Stimulated activated CD8-positive, alpha-beta memory T cell treated with anti-CD3 and anti-CD28 coated beads, Interleukin-2, amount 100 ng/mL, for 1 hour (primary cell): ENCODE results near the gene CPNE9.
"Not testable (repeated sequence)": the region's sequence is repeated elsewhere in the genome, so short reads cannot be mapped to it uniquely, and the experiment has no call there.

Source experiments
- DNase-seq, 2 donors: peaks; one replicate each; pipeline ENCODE4 v3.0.0-alpha.2; 2020; ENCODE audit warnings: low read depth in 2 of 2

Gene CPNE9

GRCh38 chr3:9746330-9746729, 42.7 kb downstream of the CPNE9 start:
- no peak for DNase-seq

GRCh38 chr3:9747267-9747666, 43.6 kb downstream of the CPNE9 start:
- DNase-seq: no peak

GRCh38 chr3:9748031-9748430, 44.4 kb downstream of the CPNE9 start:
- DNase-seq: no peak

GRCh38 chr3:9749296-9749644, 45.6 kb downstream of the CPNE9 start:
- DNase-seq: no peak

- peak; percentile 84 to 91 for DNase-seq
Observed at GRCh38 chr3:9749645-9750555, 46.3 kb downstream of the CPNE9 start, which contains the start of gene OGG1. TSS of gene OGG1 (plus strand) at chr3:9749952. CDS start at chr3:9750287, 335 bp downstream.

GRCh38 chr3:9750556-9751411, 47.2 kb downstream of the CPNE9 start:
- no peak for DNase-seq

- DNase-seq: no peak
Observed at GRCh38 chr3:9754678-9755077, 51.0 kb downstream of the CPNE9 start.

DNA sequence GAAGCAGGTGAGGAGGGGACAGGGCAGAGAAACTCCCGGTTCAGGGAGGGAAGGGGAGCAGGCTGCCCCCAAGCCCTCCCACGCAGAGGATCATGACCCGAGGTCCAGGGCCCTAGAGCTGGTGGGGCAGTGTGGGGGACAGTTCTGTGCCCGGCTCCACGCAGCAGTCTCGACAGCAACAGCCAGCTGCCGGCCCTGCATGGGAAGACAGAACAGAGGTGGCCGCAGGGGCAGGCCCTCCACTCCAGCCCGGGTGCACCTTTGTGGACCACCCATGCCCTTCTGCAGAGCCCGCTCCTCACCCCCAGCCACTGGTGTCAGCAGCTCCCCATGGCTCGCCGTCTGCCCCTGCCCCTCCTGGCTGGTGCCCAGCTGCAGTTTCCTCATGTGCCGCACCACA, 53.8 kb downstream of the CPNE9 start:
- DNase-seq: no peak

- DNase-seq: no peak
Observed at GRCh38 chr3:9760779-9761505, 57.3 kb downstream of the CPNE9 start.

GRCh38 chr3:9761919-9762318, 58.3 kb downstream of the CPNE9 start:
- no peak for DNase-seq

- no peak for DNase-seq
Observed at GRCh38 chr3:9762871-9763270, 59.2 kb downstream of the CPNE9 start.

GRCh38 chr3:9765865-9766264, 62.2 kb downstream of the CPNE9 start:
- no peak for DNase-seq

DNA sequence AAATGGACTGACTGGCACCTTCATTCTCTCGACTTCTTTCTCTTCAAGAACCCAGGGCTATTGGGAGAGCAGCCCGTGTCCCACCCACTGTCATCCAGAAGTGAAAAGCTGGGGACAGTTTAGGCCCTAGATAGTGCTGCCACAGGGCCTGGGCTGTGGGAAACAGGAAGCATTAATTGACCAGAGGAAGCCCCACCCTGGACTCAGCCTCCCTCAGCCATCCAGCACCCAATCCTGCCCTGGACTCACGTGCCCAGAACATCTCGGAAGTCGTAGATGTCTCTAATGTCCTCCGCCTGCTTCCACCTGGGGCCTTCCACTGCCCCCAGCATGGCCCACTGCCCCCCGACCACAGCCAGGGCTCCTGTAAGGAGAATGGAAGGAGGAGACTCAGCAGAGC, 63.8 kb downstream of the CPNE9 start:
- DNase-seq: no peak

DNA sequence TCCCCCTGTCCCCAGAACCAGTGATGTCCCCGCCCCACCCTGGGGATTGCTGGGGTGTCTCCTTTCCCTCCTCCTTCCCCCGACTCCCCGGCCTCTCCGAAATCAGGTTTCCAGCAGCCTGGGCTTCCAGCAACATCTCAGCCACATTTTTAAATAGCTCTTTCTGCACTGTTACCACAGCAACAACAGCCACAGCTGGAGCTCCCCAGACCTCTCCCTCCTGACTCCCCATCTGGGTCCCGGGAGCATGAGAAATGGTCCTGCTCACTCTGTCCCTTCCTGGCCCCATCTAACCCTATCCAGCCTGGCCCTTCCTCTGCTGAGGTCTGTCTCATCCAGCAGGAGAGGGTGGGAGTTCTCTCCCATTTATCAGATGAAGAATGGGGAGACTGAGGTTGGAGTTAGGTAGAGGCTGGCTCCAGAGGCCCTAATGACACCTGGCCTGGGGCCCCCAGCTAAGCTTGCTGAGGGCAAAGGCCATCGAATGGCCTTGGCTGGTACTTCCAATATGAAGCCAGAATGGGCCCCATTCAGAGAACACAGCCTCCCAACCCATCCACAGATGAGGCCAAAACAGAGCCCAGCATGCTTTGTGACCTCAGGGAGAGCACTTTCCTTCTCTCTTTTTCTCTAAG, 64.6 kb downstream of the CPNE9 start:
- DNase-seq: no peak

GRCh38 chr3:9769012-9769411, 65.4 kb downstream of the CPNE9 start:
- no peak for DNase-seq

GRCh38 chr3:9769426-9770275, 66.0 kb downstream of the CPNE9 start, which contains the start of gene CAMK1:
TSS of gene CAMK1 (minus strand) at chr3:9769947. CDS start at chr3:9767749, 2,198 bp downstream.
- peak in 1 of 2 donors; percentile 26 for DNase-seq

DNA sequence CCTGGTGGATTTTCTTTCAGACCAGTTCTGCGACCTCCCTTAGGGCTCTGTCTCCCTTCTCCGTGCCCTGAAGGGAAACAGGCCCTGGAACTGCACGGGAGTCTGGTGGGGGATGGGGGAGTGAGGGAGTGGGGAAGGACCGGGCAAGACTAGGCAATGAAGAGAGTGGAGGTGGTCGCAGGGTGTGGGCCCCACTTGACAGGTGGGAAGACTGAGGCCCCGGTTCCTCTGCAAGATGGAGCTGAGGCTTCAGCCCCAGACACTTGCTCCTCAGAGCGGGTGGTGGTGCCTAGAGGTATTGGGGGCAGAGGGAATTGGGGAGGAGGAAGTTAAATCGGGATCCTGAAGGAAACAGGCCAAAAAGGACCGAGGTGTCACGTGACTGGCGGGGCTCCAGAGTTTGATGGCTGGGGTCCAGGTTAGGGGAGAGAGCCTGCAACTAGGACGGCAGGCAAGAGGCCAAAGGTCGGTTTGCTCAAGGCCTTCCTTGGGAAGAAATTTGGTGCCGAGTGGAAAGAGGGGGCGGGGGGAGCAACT, 66.7 kb downstream of the CPNE9 start:
- no peak for DNase-seq

GRCh38 chr3:9771007-9771406, 67.4 kb downstream of the CPNE9 start:
- not testable (repeated sequence) for DNase-seq

DNA sequence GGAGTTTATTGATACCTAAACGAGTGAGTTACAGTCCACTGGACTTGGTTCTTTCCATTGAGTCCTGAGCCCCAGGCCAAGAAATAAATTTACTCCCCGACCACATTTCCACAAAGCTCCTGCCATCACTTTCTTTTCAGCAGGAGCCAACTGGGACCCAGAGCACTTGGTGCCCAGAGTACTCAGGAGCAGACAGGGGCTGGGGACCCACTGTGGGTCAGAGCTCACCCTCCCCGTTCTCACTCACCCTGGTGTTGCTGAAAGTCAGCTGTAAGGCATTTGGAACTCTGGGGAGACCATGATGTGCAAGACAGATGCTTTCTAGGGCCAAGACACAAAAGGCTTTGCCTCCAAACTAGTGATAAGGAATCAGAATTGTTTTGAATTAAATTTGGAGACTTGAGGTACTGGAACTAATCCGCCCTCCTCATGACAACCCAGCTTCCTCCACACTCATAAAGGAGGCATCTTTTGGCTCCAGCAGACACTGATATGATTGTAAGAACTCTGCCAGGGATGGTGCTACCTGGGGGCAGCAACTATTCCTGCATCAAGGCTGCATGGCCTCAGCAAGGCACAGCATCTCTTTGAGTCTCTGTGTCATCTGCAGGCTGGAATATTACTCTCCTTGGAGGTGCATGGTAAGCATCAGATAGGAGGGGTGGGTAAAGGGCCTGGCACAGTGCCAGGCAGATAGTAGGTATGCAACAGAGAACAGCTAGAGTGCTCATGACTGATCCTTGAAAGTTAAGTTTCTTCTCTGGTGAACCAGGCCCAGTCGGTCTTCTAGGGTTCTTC, 73.5 kb downstream of the CPNE9 start:
- no peak for DNase-seq

- DNase-seq: no peak
Observed at GRCh38 chr3:9777694-9778021, 74.0 kb downstream of the CPNE9 start.
